A549 (cell line): ENCODE measurements around the gene VWA5B1.

Source experiments
- CHD2 ChIP-seq: fragments of 150-350 bp; IDR thresholded peaks from 2 replicates; pipeline ENCODE4 v1.6.1; 2014; ENCODE audit warnings: low read length; ENCODE audit not compliant: partially characterized antibody
- CHD4 ChIP-seq: fragments of 200-600 bp; sonication (generic); IDR thresholded peaks from 2 replicates; pipeline ENCODE4 v1.6.1; 2016; ENCODE audit warnings: antibody characterized with exemption, mild to moderate bottlenecking, borderline replicate concordance
- CTCF ChIP-seq: fragments of >200 bp; sonication (Bioruptor Twin); formaldehyde crosslinking; IDR thresholded peaks from 3 replicates; pipeline ENCODE4 v1.5.1; 2016
- EP300 ChIP-seq, 2 experiments: fragments of >200 bp; sonication (Bioruptor Twin); formaldehyde crosslinking; IDR thresholded peaks; 2 replicates in 1 of 2; 3 replicates in 1 of 2; pipeline ENCODE4 v1.6.1; 2016 to 2017
- HOXB5 ChIP-seq: fragments of 250-450 bp; sonication (Bioruptor Pico); IDR thresholded peaks from 2 replicates; pipeline ENCODE4 v1.5.0; 2020; ENCODE audit warnings: mild to moderate bottlenecking, moderate library complexity
- JUNB ChIP-seq: fragments of >200 bp; sonication (Bioruptor Twin); formaldehyde crosslinking; IDR thresholded peaks from 2 replicates; pipeline ENCODE4 v1.6.1; 2016
- MAX ChIP-seq: IDR thresholded peaks from 2 replicates; pipeline ENCODE4 v1.6.1; 2012
- POLR2A ChIP-seq: IDR thresholded peaks from 2 replicates; pipeline ENCODE4 v1.6.1; 2012; ENCODE audit warnings: mild to moderate bottlenecking, low read length
- REST ChIP-seq: fragments of 200-600 bp; sonication (generic); IDR thresholded peaks from 2 replicates; pipeline ENCODE4 v1.6.1; 2016; ENCODE audit warnings: antibody characterized with exemption, mild to moderate bottlenecking, moderate library complexity
- ZNF302 ChIP-seq: fragments of 250-450 bp; sonication (Bioruptor Pico); IDR thresholded peaks from 2 replicates; pipeline ENCODE4 v1.9.0; 2021; ENCODE audit warnings: inconsistent platforms, mild to moderate bottlenecking, moderate library complexity

GRCh38 chr1:20355828-20356735 is 65.4 kb downstream of the VWA5B1 start:
- TF ChIP-seq JUNB, result no peak
- TF ChIP-seq CHD4, result no peak
- TF ChIP-seq CHD2, result no peak
- no peak for TF ChIP-seq CTCF
- TF ChIP-seq REST, result no peak
- no peak for TF ChIP-seq HOXB5 (CRISPR knock-in tag)
- TF ChIP-seq ZNF302 (CRISPR knock-in tag), result no peak
- TF ChIP-seq POLR2A, result no peak
- no peak for TF ChIP-seq EP300 (IDR thresholded peaks at IDR 0.05)
- TF ChIP-seq MAX, result no peak
